Panc1 (cell line): ENCODE results near the gene CYTH3. TPM values are rescaled to one million over a fixed set of nuclear protein-coding genes. Genes with fewer than 3 reads are reported as not detected.

Experiments
- ATAC-seq: fragments of 200-7000 bp; cut with Tn5 transposase; 2 replicates; pipeline ENCODE4 v1.9.1; 2020; ENCODE audit warnings: mild to moderate bottlenecking, moderate library complexity
- BruUV-seq: library from RNA; stranded (reverse); fragments of 400-500 nt; replicated peaks from 2 replicates; lab custom pipeline; 2021; lab: Mats Ljungman, UMichigan
- CTCF ChIA-PET: fragments of 300-600 bp; sonication (Branson Sonifier 250); formaldehyde crosslinking; loops from one replicate; lab custom pipeline; 2022; ENCODE audit warnings: antibody characterized with exemption; lab: Charles Lee
- POLR2A ChIA-PET: fragments of 300-600 bp; sonication (Branson Sonifier 250); formaldehyde crosslinking; loops from one replicate; lab custom pipeline; 2022; ENCODE audit warnings: antibody characterized with exemption; lab: Charles Lee
- DNase-seq: peaks from one replicate; pipeline ENCODE4 v3.0.0-alpha.2; 2010; ENCODE audit warnings: low read depth, low spot score
- H3K27ac ChIP-seq: 2 replicates; pipeline ENCODE4 v1.5.1; 2011; ENCODE audit warnings: mild to moderate bottlenecking, low read length, inconsistent platforms
- H3K27me3 ChIP-seq: fragments of 200-500 bp; sonication (Bioruptor generic); 2 replicates; pipeline ENCODE4 v1.6.0; 2014; ENCODE audit warnings: low read length, inconsistent platforms; ENCODE audit not compliant: control insufficient read depth, insufficient read depth
- H3K36me3 ChIP-seq: fragments of 200-500 bp; sonication (Bioruptor generic); 2 replicates; pipeline ENCODE4 v1.5.1; 2014; ENCODE audit warnings: inconsistent platforms, mild to moderate bottlenecking, low read length, moderate library complexity; ENCODE audit not compliant: control insufficient read depth, insufficient read depth
- H3K4me1 ChIP-seq: 2 replicates; pipeline ENCODE4 v1.5.1; 2011; ENCODE audit warnings: inconsistent platforms, mild to moderate bottlenecking, low read length, moderate library complexity; ENCODE audit not compliant: control insufficient read depth, insufficient read depth
- H3K4me3 ChIP-seq, 2 experiments: 2 replicates each; pipeline ENCODE4 v1.5.1; 2011 to 2012; ENCODE audit warnings: low read depth in 2 of 2, low read length in 2 of 2, mild to moderate bottlenecking in 2 of 2, inconsistent platforms in 1 of 2, moderate library complexity in 1 of 2
- H3K9me3 ChIP-seq: fragments of 200-500 bp; sonication (Bioruptor generic); 2 replicates; pipeline ENCODE4 v1.5.1; 2014; ENCODE audit warnings: low read depth, mild to moderate bottlenecking, inconsistent platforms, low read length, moderate library complexity; ENCODE audit not compliant: control insufficient read depth, insufficient read depth
- CTCF ChIP-seq: fragments of 450-650 bp; IDR thresholded peaks from 2 replicates; pipeline ENCODE4 v1.5.1; 2017; ENCODE audit warnings: mild to moderate bottlenecking
- POLR2AphosphoS5 ChIP-seq: IDR thresholded peaks from 2 replicates; pipeline ENCODE4 v1.6.1; 2012; ENCODE audit warnings: mild to moderate bottlenecking, low read depth, low read length, moderate library complexity
- SIN3A ChIP-seq: IDR thresholded peaks from 2 replicates; pipeline ENCODE4 v1.6.1; 2012; ENCODE audit warnings: low read depth, mild to moderate bottlenecking, low read length, moderate library complexity, borderline replicate concordance; ENCODE audit not compliant: insufficient read depth
- TCF7L2 ChIP-seq: IDR thresholded peaks from 2 replicates; pipeline ENCODE4 v1.6.1; 2011; ENCODE audit warnings: mild to moderate bottlenecking, low read depth, low read length, inconsistent platforms
- in situ Hi-C: cut with HindIII; loops from 2 replicates; pipeline ENCODE4 v1.10.0; 2016; ENCODE audit warnings: low sequenced_read_pairs, low pct_unique_long_range_greater_than_20kb
- intact Hi-C: fragments of 100-400 bp; cut with micrococcal nuclease; formaldehyde crosslinking; loops from one replicate; pipeline ENCODE4 v1.10.0; 2022; ENCODE audit not compliant: unreplicated experiment
- total RNA-seq: library from RNA; stranded (reverse); gene quantifications from one replicate; pipeline ENCODE4 v1.2.1, GENCODE V29; 2021; ENCODE audit not compliant: unreplicated experiment
- TF ChIP-seq, protein P1 (sequence below), 2 experiments: IDR thresholded peaks; 2 replicates each; pipeline ENCODE4 v1.6.1; 2011 to 2012; ENCODE audit warnings: low read depth in 2 of 2, control low read depth in 1 of 2, low read length in 1 of 2, mild to moderate bottlenecking in 1 of 2, moderate library complexity in 1 of 2; ENCODE audit not compliant: insufficient read depth in 1 of 2

CYTH3 gene
- total RNA-seq, 1 experiment from 2014 or later, result 35.5 TPM

DNA sequence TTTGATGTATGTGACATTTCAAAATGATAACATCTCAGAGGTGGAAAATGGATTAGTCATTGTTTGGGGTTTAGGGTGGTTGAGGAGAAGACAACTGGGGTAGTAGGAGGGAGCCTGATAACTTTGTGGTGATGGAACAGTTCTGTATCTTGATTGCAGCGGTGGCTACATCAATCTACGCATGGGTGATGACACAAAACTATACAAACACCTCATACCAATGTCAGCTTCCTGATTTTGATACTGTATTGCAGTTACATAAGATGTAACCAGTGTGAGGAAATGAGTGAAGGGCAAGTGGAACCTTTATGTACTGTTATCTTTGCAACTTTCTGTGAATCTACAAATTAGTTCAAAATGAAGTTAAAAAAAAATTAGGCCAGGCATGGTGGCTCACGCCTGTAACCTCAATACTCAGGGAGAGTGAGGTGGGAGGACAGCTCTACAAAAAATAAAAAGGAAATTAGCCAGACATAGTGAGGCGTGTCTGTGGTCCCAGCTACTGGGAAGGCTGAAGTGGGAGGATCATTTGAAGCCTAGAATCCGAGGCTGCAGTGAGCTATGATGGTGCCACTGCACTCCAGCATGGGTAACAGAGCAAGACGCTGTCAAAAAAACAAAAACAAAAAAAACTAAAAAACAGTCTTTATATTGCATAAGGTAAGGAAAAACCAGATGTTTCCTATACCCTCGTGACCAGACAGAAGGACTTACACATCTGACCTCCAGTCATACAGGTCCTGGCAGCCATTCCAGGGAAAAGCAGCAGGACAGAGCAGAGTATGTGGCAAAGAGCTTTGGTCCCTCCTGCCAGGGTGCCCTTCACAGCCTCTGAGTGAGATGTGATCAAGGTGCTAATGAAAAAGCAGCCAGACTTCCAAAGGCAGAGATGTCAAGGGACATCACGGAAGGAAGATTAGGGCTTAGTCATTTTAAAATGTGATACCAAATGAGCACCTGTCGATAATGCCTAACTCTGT lies 50.8 kb downstream of the CYTH3 start:
- ChIA-PET POLR2A (no interaction called here), CTCF (interaction anchor here (0.6 kb wide), 1 partner anchor 136 kb away, joined by 5 read pairs; no protein-coding TSS in a partner anchor)
- Histone ChIP-seq H3K36me3 (no peaks in the 10 kb centered on the region), H3K4me1 (0 out of 2 replicates have a peak, but pooled peaks cover 2% of the 10 kb centered on the region), H3K9me3 (no peaks in the 10 kb centered on the region), H3K27me3 (no peaks in the 10 kb centered on the region), H3K4me3 (no peak overlapping the region), H3K27ac (no peak overlapping the region)
- ATAC-seq, result no peak
- TF ChIP-seq POLR2AphosphoS5 (no peak), CTCF (no peak), TCF7L2 (no peak), SIN3A (no peak)
- TF ChIP-seq, protein P1, sequence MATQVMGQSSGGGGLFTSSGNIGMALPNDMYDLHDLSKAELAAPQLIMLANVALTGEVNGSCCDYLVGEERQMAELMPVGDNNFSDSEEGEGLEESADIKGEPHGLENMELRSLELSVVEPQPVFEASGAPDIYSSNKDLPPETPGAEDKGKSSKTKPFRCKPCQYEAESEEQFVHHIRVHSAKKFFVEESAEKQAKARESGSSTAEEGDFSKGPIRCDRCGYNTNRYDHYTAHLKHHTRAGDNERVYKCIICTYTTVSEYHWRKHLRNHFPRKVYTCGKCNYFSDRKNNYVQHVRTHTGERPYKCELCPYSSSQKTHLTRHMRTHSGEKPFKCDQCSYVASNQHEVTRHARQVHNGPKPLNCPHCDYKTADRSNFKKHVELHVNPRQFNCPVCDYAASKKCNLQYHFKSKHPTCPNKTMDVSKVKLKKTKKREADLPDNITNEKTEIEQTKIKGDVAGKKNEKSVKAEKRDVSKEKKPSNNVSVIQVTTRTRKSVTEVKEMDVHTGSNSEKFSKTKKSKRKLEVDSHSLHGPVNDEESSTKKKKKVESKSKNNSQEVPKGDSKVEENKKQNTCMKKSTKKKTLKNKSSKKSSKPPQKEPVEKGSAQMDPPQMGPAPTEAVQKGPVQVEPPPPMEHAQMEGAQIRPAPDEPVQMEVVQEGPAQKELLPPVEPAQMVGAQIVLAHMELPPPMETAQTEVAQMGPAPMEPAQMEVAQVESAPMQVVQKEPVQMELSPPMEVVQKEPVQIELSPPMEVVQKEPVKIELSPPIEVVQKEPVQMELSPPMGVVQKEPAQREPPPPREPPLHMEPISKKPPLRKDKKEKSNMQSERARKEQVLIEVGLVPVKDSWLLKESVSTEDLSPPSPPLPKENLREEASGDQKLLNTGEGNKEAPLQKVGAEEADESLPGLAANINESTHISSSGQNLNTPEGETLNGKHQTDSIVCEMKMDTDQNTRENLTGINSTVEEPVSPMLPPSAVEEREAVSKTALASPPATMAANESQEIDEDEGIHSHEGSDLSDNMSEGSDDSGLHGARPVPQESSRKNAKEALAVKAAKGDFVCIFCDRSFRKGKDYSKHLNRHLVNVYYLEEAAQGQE (IDR thresholded peaks at IDR 0.05; ENCODE audit: insufficient read depth in 1 of 2, low read depth in 2 of 2, low read length in 1 of 2), result no peak
- BruUV-seq, result no TSS peak
- DNase-seq, result no peak
- intact Hi-C loops (no loop called here), in situ Hi-C loops (no loop called here)

GRCh38 chr7:6218329-6218728 lies 54.1 kb downstream of the CYTH3 start:
- ATAC-seq, result no peak

More at GRCh38 chr7:6218329-6218728, 54.1 kb downstream of the CYTH3 start:
- Histone ChIP-seq H3K4me3 (no peak overlapping the region), H3K9me3 (no peaks in the 10 kb centered on the region), H3K27me3 (no peaks in the 10 kb centered on the region), H3K27ac (no peak overlapping the region), H3K4me1 (no peaks in the 10 kb centered on the region), H3K36me3 (no peaks in the 10 kb centered on the region)
- in situ Hi-C loops, result no loop called here
- intact Hi-C loops, result no loop called here
- TF ChIP-seq SIN3A, result no peak
- TF ChIP-seq CTCF, result no peak
- no peak for TF ChIP-seq TCF7L2
- TF ChIP-seq, protein P1 (IDR thresholded peaks at IDR 0.05; ENCODE audit: insufficient read depth in 1 of 2, low read depth in 2 of 2, low read length in 1 of 2), result no peak
- no peak for TF ChIP-seq POLR2AphosphoS5
- CTCF ChIA-PET, result interaction anchor here (0.7 kb wide), 1 partner anchor 113 kb away, joined by 4 read pairs; no protein-coding TSS in a partner anchor
- DNase-seq, result no peak
- no TSS peak for BruUV-seq
- POLR2A ChIA-PET, result no interaction called here
